ENCODE results near the gene ABCA2. TPM values are rescaled to one million over a fixed set of nuclear protein-coding genes. Genes with fewer than 3 reads are reported as not detected.
A peak's percentile ranks its signal among the peaks of the same experiment; 100 is the strongest.

ABCA2 gene
- total and polyA plus RNA-seq, 9 of the 15 experiments (the other 6 are each of a cell fraction or from before 2014, with no cell fraction given), result 0.69 to 16.3 (median 6.1) TPM; not detected in 2

DNA sequence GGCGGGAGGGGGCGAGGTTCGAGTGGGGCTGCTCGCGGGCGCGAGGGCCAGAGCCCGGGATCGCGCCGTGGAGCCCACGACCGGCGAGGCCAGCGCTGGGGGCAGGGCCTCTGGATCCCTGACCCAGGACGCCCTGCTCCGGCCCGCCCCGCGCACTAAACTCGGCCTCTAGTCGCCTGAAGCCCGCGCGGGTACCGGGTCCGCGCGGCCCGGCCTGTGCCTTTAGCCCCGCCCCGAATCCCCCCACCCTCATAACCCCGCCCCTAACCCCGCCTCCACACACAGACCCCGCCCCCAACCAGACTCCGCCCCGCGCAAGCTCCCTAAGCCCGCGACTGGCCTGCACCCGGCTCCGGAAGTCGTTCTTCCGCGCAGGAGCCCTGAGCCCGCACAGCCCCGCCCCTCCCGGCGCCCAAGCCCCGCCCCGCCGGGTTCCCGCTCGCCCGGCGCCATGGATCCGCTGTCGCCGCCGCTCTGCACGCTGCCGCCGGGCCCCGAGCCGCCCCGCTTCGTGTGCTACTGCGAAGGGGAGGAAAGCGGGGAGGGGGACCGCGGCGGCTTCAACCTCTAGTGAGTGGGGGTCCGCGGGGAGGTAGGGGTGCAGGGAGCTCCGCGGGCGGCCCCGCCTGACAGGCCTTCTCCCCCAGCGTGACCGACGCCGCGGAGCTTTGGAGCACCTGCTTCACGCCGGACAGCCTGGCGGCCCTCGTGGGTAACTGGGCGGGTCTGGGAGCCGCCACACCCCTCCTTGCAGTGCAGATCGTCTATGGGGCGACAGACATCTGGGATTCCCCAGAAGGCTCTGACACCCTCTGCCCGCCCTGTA lies 35.8 kb downstream of the ABCA2 start, which contains the start of gene PAXX (continued):
- TF ChIP-seq, protein P1, sequence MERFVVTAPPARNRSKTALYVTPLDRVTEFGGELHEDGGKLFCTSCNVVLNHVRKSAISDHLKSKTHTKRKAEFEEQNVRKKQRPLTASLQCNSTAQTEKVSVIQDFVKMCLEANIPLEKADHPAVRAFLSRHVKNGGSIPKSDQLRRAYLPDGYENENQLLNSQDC (CRISPR knock-in tag; IDR thresholded peaks at IDR 0.05), result no peak
- TF ChIP-seq NUFIP1 (IDR thresholded peaks at IDR 0.05; ENCODE audit: partially characterized antibody) (no peak), BRF1 (IDR thresholded peaks at IDR 0.05; ENCODE audit: borderline replicate concordance, extremely low read depth, insufficient read length) (no peak), SMC3 (conservative IDR thresholded peaks at IDR 0.05; ENCODE audit: insufficient read depth, low read depth, low read length) (no peak), BMI1 (IDR thresholded peaks at IDR 0.05; ENCODE audit: low read length) (no peak), ZNF589 (CRISPR knock-in tag; IDR thresholded peaks at IDR 0.05; ENCODE audit: low read depth) (no peak), C11orf30 (IDR thresholded peaks at IDR 0.05; ENCODE audit: low read depth) (no peak), ZNF282 (CRISPR knock-in tag; IDR thresholded peaks at IDR 0.05) (no peak), PHB2 (IDR thresholded peaks at IDR 0.05; ENCODE audit: low read depth) (no peak), SAFB (IDR thresholded peaks at IDR 0.05; ENCODE audit: borderline replicate concordance, low read depth, low read length) (peak; percentile 98), RBM25 (IDR thresholded peaks at IDR 0.05; ENCODE audit: low read depth, low read length, severe bottlenecking) (no peak), RBM34 (IDR thresholded peaks at IDR 0.05; ENCODE audit: borderline replicate concordance, insufficient read depth, low read length) (no peak)
- TF ChIP-seq, protein P2, sequence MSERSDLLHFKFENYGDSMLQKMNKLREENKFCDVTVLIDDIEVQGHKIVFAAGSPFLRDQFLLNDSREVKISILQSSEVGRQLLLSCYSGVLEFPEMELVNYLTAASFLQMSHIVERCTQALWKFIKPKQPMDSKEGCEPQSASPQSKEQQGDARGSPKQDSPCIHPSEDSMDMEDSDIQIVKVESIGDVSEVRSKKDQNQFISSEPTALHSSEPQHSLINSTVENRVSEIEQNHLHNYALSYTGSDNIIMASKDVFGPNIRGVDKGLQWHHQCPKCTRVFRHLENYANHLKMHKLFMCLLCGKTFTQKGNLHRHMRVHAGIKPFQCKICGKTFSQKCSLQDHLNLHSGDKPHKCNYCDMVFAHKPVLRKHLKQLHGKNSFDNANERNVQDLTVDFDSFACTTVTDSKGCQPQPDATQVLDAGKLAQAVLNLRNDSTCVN (CRISPR knock-in tag; IDR thresholded peaks at IDR 0.05), result no peak
- TF ChIP-seq, protein P3, sequence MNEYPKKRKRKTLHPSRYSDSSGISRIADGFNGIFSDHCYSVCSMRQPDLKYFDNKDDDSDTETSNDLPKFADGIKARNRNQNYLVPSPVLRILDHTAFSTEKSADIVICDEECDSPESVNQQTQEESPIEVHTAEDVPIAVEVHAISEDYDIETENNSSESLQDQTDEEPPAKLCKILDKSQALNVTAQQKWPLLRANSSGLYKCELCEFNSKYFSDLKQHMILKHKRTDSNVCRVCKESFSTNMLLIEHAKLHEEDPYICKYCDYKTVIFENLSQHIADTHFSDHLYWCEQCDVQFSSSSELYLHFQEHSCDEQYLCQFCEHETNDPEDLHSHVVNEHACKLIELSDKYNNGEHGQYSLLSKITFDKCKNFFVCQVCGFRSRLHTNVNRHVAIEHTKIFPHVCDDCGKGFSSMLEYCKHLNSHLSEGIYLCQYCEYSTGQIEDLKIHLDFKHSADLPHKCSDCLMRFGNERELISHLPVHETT (CRISPR knock-in tag; conservative IDR thresholded peaks at IDR 0.05 in 1 of 2, IDR thresholded peaks at IDR 0.05 in 1 of 2), result peak in 1 of 2 experiments; percentile 63; a peak in 1 of 4 replicates
- TF ChIP-seq, protein P4, sequence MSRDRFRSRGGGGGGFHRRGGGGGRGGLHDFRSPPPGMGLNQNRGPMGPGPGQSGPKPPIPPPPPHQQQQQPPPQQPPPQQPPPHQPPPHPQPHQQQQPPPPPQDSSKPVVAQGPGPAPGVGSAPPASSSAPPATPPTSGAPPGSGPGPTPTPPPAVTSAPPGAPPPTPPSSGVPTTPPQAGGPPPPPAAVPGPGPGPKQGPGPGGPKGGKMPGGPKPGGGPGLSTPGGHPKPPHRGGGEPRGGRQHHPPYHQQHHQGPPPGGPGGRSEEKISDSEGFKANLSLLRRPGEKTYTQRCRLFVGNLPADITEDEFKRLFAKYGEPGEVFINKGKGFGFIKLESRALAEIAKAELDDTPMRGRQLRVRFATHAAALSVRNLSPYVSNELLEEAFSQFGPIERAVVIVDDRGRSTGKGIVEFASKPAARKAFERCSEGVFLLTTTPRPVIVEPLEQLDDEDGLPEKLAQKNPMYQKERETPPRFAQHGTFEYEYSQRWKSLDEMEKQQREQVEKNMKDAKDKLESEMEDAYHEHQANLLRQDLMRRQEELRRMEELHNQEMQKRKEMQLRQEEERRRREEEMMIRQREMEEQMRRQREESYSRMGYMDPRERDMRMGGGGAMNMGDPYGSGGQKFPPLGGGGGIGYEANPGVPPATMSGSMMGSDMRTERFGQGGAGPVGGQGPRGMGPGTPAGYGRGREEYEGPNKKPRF (IDR thresholded peaks at IDR 0.05; ENCODE audit: low read depth, low read length), result no peak
- TF ChIP-seq, protein P5, sequence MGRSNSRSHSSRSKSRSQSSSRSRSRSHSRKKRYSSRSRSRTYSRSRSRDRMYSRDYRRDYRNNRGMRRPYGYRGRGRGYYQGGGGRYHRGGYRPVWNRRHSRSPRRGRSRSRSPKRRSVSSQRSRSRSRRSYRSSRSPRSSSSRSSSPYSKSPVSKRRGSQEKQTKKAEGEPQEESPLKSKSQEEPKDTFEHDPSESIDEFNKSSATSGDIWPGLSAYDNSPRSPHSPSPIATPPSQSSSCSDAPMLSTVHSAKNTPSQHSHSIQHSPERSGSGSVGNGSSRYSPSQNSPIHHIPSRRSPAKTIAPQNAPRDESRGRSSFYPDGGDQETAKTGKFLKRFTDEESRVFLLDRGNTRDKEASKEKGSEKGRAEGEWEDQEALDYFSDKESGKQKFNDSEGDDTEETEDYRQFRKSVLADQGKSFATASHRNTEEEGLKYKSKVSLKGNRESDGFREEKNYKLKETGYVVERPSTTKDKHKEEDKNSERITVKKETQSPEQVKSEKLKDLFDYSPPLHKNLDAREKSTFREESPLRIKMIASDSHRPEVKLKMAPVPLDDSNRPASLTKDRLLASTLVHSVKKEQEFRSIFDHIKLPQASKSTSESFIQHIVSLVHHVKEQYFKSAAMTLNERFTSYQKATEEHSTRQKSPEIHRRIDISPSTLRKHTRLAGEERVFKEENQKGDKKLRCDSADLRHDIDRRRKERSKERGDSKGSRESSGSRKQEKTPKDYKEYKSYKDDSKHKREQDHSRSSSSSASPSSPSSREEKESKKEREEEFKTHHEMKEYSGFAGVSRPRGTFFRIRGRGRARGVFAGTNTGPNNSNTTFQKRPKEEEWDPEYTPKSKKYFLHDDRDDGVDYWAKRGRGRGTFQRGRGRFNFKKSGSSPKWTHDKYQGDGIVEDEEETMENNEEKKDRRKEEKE (IDR thresholded peaks at IDR 0.05; ENCODE audit: borderline replicate concordance in 1 of 2, control insufficient read depth in 1 of 2, low read depth in 2 of 2, low read length in 1 of 2), result no peak
- TF ChIP-seq, protein P6, sequence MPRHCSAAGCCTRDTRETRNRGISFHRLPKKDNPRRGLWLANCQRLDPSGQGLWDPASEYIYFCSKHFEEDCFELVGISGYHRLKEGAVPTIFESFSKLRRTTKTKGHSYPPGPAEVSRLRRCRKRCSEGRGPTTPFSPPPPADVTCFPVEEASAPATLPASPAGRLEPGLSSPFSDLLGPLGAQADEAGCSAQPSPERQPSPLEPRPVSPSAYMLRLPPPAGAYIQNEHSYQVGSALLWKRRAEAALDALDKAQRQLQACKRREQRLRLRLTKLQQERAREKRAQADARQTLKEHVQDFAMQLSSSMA (CRISPR knock-in tag; IDR thresholded peaks at IDR 0.05), result no peak
